Fibroblast of the conjunctiva (primary cell): ENCODE measurements around the gene HBEGF.

Experiments used
- DNase-seq: peaks from one replicate; pipeline ENCODE4 v3.0.0-alpha.2; 2010; ENCODE audit warnings: low read depth

HBEGF gene

DNA sequence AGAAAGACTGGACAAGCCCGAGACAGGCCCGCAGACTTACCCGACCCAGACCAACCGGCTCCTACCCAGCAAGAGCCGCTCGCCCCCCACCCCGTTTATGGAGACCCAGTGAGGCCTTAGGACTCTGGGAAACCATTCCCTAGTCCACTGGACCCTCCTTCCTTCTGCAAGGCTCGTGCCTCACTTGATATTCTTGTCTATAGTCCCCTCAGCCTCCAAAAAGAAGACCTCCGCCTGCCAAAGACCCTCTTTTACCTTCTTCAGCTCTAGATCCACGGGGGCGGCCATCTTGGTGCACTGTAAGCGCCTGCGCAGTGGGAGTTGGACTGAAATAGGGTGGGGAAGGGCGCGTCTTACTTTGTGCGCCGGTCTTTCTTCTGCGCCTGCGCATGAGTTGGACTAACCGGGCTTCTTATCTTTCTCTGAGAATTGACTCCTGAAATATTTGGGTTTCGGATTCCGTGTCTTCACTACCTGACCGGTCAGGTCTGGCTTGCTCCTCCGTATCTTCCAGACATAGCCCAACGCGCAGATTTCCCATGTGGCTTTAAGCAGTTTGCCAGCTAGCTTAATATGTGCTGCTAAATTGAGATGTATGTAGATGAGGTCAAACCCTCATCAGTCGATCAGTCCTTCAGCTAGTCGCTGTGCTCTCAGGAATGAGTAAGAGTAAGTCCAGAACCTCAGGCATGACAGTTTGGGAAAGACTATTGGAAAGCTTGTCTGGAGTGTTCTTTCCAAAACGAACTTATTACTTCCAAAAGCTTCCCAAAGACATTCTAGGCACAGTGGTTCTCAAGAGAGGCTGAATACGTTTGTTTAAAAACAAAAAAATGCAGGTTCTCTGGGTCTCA lies 43.4 kb downstream of the HBEGF start, which contains the start of gene PFDN1:
PFDN1 (minus strand) TSS at position 316 of the 854 bp plus-strand sequence; CDS start at position 288, 28 bp downstream.
- peak; percentile 95 for DNase-seq

DNA sequence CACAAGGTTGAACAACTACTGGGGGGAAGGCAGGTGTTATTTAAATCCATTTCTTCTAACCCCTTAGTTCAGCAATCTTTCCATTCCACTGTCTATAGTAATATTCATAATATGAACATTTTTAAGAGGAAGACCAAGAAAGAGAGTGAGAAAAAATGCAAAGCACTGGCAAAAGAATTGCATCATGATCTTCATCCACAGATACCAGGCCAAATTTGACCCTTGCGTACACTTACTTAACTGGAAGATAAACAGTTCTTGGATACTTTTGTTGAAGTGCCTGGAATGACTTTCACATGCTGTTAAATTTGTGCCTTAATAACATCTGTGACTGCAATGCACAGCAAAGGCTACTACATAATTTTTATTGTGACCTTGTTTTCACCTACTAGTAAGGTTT lies 45.3 kb downstream of the HBEGF start:
- no peak for DNase-seq

DNA sequence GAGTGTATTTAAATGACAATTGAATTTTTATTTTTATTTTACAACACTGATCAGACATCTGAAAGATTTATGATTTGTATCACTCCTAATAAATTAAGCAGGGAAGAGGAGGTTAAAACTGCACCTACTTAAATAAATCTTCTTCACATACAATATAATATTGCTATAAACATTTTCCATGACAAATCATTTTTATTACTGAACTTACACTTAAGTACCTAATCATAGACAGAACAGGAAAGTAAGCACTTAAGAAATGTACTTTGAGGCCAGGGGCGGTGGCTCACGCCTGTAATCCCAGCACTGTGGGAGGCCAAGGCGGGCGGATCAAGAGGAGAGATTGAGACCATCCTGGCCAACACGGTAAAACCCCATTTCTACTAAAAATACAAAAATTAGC lies 47.3 kb downstream of the HBEGF start:
- DNase-seq, result no peak

DNA sequence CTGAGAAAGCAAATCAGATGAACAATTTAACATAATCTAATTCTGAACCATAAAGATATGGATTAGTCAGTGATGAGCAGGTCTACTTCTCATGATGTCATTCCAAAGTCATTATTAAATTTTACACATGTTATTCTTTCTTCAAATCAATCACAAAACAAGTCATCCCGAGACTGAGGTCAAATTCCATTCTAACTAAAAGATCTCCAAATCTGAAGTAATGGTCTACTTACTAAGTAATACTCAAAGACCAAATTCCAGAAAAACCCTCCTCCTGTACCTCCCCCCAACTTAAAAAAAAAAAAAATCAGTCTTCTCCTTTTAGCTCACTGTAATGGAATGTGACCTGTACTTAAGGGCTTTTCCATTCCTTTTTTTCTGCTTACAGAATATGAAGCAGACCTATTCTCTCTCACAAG lies 48.2 kb downstream of the HBEGF start:
- no peak for DNase-seq

DNA sequence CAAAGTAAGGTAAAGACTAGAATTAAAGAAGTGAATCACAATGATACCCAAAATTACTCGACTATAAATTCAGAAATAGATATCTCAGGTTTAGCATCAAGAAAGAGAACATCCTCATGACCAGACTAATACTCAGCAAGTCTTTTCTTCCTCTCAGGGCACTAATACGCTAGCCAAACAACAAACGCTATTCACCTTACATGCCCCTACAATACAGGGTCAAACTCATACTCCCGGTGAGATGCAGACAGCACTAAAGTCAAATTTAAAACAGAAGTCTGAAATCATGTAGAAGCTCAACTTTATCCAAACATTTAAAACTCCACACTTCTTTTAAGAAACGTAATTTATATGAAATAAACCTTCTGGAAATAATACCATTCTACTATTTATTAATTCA lies 49.1 kb downstream of the HBEGF start:
- no peak for DNase-seq

DNA sequence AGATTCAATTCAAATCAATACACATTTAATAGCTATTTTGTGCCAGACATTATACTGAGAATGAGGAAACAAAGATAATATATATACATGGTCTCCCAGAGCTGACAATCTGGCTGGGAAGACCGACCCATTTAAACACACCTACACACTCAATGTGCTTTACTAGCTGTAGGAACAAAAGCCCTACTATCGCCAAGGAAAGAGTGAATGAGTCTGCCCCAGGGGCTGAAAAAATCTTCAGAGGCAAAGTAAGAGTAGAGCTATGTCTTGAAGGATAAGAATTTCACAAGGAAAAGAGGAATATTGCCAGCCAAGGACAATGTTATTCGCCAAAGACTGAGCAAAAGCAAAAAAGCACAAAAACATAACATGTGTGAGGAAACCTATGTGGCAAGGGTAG lies 50.1 kb downstream of the HBEGF start:
- no peak for DNase-seq

DNA sequence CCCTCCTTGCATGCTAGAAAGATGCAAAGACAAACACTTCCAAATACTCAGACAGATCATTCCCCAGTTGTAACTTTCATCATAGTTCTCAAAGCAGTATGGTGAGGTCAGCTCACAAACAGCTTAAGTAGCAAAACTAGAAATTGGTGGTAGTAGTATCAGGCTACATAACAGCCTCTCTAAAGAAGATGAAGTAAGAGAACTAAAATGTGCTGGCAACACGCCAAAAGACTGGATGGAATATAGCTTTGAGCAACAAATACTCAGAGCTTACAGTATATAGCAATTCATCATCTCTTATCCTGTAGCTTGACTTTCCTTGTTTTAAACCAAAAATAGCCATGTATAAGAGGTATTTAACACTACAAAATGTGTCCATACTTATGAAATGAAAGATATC lies 51.0 kb downstream of the HBEGF start:
- DNase-seq, result peak; percentile 90

DNA sequence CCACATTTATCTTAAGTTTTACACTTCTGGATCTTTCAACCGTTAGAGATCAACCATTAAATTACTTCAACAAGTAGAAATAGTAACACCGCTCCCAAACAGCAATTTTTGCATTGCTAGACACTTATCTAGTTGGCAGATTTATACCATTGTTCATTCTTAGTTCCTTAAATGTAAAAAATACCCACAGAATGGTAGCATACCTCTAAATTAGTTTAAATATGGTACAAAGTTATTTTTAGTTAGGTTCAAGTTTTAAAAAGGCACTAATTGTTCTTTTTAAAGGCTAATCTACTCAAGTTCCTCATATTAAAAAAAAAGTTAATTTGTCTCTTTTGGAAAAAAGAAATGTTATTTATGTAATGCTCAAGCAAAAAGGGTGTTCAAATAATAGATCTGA lies 51.6 kb downstream of the HBEGF start:
- no peak for DNase-seq

DNA sequence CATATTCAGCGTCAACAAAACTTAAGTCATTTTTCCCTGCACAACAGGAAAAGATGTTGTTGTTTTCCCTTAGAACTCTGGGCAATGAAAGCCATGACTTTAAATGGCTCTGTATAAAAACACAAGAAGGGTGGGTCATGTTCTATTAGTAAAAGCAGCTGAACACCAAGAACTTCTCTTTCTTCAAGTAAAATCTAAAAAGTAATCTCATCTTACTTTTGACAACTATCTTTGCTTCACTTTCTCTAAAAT lies 52.6 kb downstream of the HBEGF start:
- DNase-seq, result no peak

DNA sequence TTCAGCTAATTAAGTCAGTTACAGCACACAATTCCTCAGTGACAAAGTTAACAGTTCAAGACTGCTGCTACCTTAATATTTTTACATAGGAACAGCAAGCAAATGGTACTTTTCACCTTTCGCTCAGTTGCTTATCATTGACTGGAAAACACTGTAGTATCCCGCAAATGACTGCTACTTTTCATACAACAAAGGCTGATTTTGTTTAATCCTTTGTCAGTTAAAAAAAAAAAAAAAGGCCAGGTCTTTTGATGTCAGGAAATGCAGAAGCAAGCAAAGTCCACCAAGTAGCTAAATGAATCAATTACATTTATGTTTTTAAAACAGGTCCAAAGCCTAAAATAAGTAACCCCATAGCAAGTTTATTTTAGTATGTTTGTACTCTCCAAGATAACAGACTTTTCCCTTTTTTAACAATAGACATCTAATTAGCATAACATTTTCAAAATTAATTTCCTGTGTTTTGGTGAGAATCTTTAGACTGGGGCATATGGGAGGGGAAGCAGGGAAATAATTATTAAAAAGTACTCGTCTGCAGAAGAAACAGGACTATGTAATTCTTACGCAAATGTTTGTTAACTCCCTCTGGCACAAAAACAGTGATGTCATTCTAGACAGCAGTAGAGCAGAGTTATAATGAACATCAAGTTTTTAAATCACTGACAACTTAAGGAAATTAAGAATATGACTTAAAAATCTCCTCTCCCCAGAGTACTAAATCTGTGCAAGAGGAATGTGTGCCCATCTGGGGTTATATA lies 53.1 kb downstream of the HBEGF start:
- no peak for DNase-seq

DNA sequence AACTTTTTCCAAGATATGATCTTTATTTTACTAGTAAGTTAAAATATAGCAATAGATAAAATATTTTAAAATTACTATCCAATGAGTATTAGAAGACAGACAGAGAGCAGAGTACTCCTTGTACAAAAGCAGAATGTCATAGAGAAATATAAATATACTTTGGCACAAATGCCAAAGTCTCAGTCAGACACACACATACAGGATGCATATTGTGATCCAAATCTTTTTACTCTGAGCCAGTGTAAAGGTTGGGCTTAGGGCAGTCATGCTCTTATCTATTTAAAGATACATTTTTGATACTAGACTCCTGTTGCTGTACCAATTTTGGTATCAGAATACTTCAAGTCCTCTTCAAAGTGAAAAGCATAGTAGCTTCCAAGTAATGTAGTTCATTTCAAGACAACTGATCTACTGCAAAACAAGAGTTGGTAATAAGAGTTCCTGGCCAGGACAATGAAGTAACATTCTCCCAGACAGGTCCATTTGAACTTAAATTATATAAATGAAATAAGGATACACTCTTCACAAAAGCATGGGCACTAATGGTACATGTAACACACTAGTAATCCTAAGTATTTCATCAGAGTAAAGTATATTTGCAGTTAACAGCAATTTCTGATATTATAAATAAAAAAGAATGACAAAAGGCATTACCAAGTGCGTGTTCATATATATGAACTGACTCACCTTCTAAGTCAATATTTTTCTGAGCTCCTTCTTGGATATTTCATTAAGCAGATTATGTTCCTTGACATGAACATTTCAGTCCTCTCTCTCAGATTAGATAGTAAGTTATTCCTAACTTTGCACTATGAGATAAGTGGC lies 54.0 kb downstream of the HBEGF start:
- no peak for DNase-seq

DNA sequence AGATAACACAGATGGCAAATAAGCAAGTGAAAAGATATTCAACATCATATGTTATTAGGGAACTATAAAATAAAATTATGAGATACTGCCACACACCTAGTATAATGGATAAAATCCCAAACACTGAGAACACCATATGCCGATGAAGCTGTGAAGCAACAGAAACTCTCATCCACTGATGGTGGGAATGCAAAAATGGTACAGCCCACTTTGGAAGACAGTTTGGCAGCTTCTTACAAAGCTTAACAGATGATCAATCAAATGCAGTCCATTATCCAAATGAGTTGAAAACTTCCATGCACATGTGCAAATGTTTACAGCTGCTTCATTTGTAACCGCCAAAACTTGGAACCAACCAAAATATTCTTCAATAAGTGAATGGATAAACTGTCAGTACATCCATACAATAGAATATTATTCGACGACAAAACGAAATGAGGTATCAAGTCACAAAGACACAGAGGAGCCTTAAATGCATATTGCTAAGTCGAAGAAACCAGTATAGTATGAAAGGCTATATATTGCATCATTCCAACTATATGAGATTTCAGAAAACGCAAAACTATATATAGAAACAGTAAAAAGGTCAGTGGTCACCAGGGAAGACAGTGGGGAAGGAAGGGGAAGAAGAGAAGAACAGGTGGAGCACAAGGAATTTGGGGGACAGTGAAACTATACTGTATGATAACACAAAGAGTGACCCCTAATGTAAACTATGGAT lies 58.4 kb downstream of the HBEGF start:
- DNase-seq, result no peak

DNA sequence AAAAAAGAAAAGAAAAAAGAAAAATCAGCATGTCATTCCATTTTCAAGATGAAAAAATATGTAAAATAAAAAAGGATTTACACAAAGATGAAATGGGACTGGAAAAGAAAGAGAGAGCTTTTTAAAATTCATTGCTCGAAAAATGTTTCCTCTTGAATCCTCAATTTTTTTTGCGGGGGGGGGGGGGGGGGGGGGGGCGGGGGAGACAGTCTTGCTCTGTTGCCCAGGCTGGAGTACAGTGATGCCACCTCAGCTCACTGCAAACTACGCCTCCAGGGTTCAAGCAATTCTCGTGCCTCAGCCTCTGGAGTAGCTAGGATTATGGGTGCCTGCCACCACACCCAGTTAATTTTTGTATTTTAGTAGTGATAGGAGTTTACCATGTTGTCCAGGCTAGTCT lies 60.0 kb downstream of the HBEGF start:
- DNase-seq, result no peak

DNA sequence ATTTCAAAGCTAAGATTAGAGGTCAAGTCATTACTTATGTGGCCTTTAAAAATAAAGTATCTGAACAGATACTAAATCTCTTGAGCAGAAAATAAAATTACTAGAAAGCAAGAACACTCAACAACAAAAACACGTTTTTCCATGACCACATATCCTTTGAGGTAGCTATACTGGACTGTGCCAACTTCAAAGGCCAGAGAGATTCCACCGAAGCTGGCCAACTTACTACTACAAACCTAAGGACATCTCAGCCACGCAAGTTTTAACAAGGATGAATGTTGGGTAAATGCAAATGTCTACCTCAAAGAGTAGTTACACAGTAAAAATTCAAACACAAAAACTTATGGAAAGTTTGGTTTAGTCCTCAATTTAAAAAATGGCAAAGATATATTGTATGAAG lies 62.4 kb downstream of the HBEGF start:
- DNase-seq, result no peak
